ENCODE measurements around the gene CSTPP1.

DNA sequence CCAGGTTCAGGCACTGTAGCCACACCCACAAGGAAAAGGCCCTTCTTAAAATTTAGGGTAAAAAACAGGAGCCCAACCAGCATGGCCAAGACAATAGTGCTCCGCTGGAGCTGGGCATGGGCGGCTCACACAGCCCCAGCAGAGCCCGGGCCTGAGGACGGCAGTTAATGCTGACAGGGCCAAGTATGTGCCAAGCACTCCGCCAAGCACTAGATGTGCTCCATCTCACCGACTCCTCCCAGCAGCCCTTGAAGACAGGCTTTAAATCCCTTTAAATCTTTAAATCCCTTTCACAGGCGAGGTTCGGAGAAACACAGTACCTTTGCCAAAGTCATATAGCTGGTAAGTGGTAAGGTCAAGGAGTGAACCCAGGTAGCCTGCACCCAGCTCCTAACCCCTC is 235.3 kb downstream of the CSTPP1 start:
- TF ChIP-seq POLR2A (IDR thresholded peaks at IDR 0.05) (no peak), POLR2AphosphoS5 (IDR thresholded peaks at IDR 0.05) (no peak), EP300 (IDR thresholded peaks at IDR 0.05; ENCODE audit: low read depth) (no peak)
- TF ChIP-seq, protein P1, sequence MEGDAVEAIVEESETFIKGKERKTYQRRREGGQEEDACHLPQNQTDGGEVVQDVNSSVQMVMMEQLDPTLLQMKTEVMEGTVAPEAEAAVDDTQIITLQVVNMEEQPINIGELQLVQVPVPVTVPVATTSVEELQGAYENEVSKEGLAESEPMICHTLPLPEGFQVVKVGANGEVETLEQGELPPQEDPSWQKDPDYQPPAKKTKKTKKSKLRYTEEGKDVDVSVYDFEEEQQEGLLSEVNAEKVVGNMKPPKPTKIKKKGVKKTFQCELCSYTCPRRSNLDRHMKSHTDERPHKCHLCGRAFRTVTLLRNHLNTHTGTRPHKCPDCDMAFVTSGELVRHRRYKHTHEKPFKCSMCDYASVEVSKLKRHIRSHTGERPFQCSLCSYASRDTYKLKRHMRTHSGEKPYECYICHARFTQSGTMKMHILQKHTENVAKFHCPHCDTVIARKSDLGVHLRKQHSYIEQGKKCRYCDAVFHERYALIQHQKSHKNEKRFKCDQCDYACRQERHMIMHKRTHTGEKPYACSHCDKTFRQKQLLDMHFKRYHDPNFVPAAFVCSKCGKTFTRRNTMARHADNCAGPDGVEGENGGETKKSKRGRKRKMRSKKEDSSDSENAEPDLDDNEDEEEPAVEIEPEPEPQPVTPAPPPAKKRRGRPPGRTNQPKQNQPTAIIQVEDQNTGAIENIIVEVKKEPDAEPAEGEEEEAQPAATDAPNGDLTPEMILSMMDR (IDR thresholded peaks at IDR 0.05), result no peak
